ENCODE results near the gene HTT. TPM values are rescaled to one million over a fixed set of nuclear protein-coding genes. Genes with fewer than 3 reads are reported as not detected.
"Not testable (repeated sequence)": the region's sequence is repeated elsewhere in the genome, so short reads cannot be mapped to it uniquely, and the experiment has no call there.

Gene HTT
- total and polyA plus RNA-seq, 9 donors: 16.5 to 29.6 (median 22.2) TPM

- no peaks in the 10 kb centered on the region for H3K4me1 ChIP-seq (ENCODE audit: control insufficient read depth, insufficient read depth, low read length)
- H3K27ac ChIP-seq (ENCODE audit: low read length): no peak overlapping the region
- H3K36me3 ChIP-seq (ENCODE audit: control insufficient read depth, insufficient read depth, low read length): peaks cover 4% of the 10 kb centered on the region
- no peaks in the 10 kb centered on the region for H3K27me3 ChIP-seq (ENCODE audit: control insufficient read depth, insufficient read depth, low read length)
- DNase-seq: no peak
- H3K4me3 ChIP-seq (ENCODE audit: low read length): no peak overlapping the region
- no peaks in the 10 kb centered on the region for H3K9me3 ChIP-seq (replicated peaks; ENCODE audit: control insufficient read depth, low read depth, low read length)
- 93% methylated on average over 4 of the region's 6 CpGs for whole genome bisulfite sequencing (ENCODE audit: insufficient coverage)
Measured at GRCh38 chr4:3082925-3083515, 8.5 kb downstream of the HTT start.

GRCh38 chr4:3083732-3084131 is 9.3 kb downstream of the HTT start:
- no peak overlapping the region for H3K27ac ChIP-seq (ENCODE audit: low read length)
- H3K4me1 ChIP-seq (ENCODE audit: control insufficient read depth, insufficient read depth, low read length): no peaks in the 10 kb centered on the region
- no peak for DNase-seq
- H3K9me3 ChIP-seq (replicated peaks; ENCODE audit: control insufficient read depth, low read depth, low read length): no peaks in the 10 kb centered on the region
- no peak overlapping the region for H3K4me3 ChIP-seq (ENCODE audit: low read length)
- H3K27me3 ChIP-seq (ENCODE audit: control insufficient read depth, insufficient read depth, low read length): no peaks in the 10 kb centered on the region
- peaks cover 4% of the 10 kb centered on the region for H3K36me3 ChIP-seq (ENCODE audit: control insufficient read depth, insufficient read depth, low read length)
- 33% methylated on average over 1 of the region's 1 CpG for whole genome bisulfite sequencing (ENCODE audit: insufficient coverage)

GRCh38 chr4:3085948-3086670 is 11.6 kb downstream of the HTT start:
- Histone ChIP-seq H3K4me3 (ENCODE audit: low read length) (no peak overlapping the region), H3K27me3 (ENCODE audit: control insufficient read depth, insufficient read depth, low read length) (no peaks in the 10 kb centered on the region), H3K27ac (ENCODE audit: low read length) (no peak overlapping the region), H3K9me3 (replicated peaks; ENCODE audit: control insufficient read depth, low read depth, low read length) (no peaks in the 10 kb centered on the region), H3K36me3 (ENCODE audit: control insufficient read depth, insufficient read depth, low read length) (peaks cover 4% of the 10 kb centered on the region), H3K4me1 (ENCODE audit: control insufficient read depth, insufficient read depth, low read length) (no peaks in the 10 kb centered on the region)
- no peak for DNase-seq
- 96% methylated on average over 8 of the region's 10 CpGs for WGBS (ENCODE audit: insufficient coverage)

GRCh38 chr4:3087115-3087797 is 12.8 kb downstream of the HTT start:
- H3K4me3 ChIP-seq (ENCODE audit: low read length): no peak overlapping the region
- peaks cover 4% of the 10 kb centered on the region for H3K36me3 ChIP-seq (ENCODE audit: control insufficient read depth, insufficient read depth, low read length)
- H3K27ac ChIP-seq (ENCODE audit: low read length): no peak overlapping the region
- no peak for DNase-seq
- H3K9me3 ChIP-seq (replicated peaks; ENCODE audit: control insufficient read depth, low read depth, low read length): no peaks in the 10 kb centered on the region
- WGBS (ENCODE audit: insufficient coverage): 88% methylated on average over 2 of the region's 4 CpGs
- no peaks in the 10 kb centered on the region for H3K4me1 ChIP-seq (ENCODE audit: control insufficient read depth, insufficient read depth, low read length)
- no peaks in the 10 kb centered on the region for H3K27me3 ChIP-seq (ENCODE audit: control insufficient read depth, insufficient read depth, low read length)

GRCh38 chr4:3091464-3091863 is 17.0 kb downstream of the HTT start:
- DNase-seq: no peak
- Histone ChIP-seq H3K27ac (ENCODE audit: low read length) (no peak overlapping the region), H3K36me3 (ENCODE audit: control insufficient read depth, insufficient read depth, low read length) (peaks cover 4% of the 10 kb centered on the region), H3K27me3 (ENCODE audit: control insufficient read depth, insufficient read depth, low read length) (no peaks in the 10 kb centered on the region), H3K4me3 (ENCODE audit: low read length) (no peak overlapping the region), H3K9me3 (replicated peaks; ENCODE audit: control insufficient read depth, low read depth, low read length) (no peaks in the 10 kb centered on the region), H3K4me1 (ENCODE audit: control insufficient read depth, insufficient read depth, low read length) (no peaks in the 10 kb centered on the region)
- no CpG with 5 or more reads among the region's 5 CpGs for WGBS (ENCODE audit: insufficient coverage)

- H3K27ac ChIP-seq (ENCODE audit: low read length); H3K4me3 ChIP-seq (ENCODE audit: low read length); H3K27me3 ChIP-seq (ENCODE audit: control insufficient read depth, insufficient read depth, low read length); H3K9me3 ChIP-seq (replicated peaks; ENCODE audit: control insufficient read depth, low read depth, low read length); H3K4me1 ChIP-seq (ENCODE audit: control insufficient read depth, insufficient read depth, low read length); H3K36me3 ChIP-seq (ENCODE audit: control insufficient read depth, insufficient read depth, low read length); DNase-seq: not testable (repeated sequence)
- 95% methylated on average over 25 of the region's 28 CpGs for WGBS (ENCODE audit: insufficient coverage)
Measured at GRCh38 chr4:3094701-3095100, 20.2 kb downstream of the HTT start.

GRCh38 chr4:3096202-3096601 is 21.7 kb downstream of the HTT start:
- no peak overlapping the region for H3K27ac ChIP-seq (ENCODE audit: low read length)
- H3K4me3 ChIP-seq (ENCODE audit: low read length): no peak overlapping the region
- WGBS (ENCODE audit: insufficient coverage): 96% methylated on average over 3 of the region's 3 CpGs
- H3K4me1 ChIP-seq (ENCODE audit: control insufficient read depth, insufficient read depth, low read length): no peaks in the 10 kb centered on the region
- DNase-seq: no peak
- peaks cover 17% of the 10 kb centered on the region for H3K36me3 ChIP-seq (ENCODE audit: control insufficient read depth, insufficient read depth, low read length)
- H3K9me3 ChIP-seq (replicated peaks; ENCODE audit: control insufficient read depth, low read depth, low read length): no peaks in the 10 kb centered on the region
- H3K27me3 ChIP-seq (ENCODE audit: control insufficient read depth, insufficient read depth, low read length): no peaks in the 10 kb centered on the region

- WGBS (ENCODE audit: insufficient coverage): no CpG with 5 or more reads among the region's 2 CpGs
- Histone ChIP-seq H3K4me1 (ENCODE audit: control insufficient read depth, insufficient read depth, low read length) (no peaks in the 10 kb centered on the region), H3K9me3 (replicated peaks; ENCODE audit: control insufficient read depth, low read depth, low read length) (no peaks in the 10 kb centered on the region), H3K27ac (ENCODE audit: low read length) (no peak overlapping the region), H3K4me3 (ENCODE audit: low read length) (no peak overlapping the region), H3K36me3 (ENCODE audit: control insufficient read depth, insufficient read depth, low read length) (peaks cover 29% of the 10 kb centered on the region), H3K27me3 (ENCODE audit: control insufficient read depth, insufficient read depth, low read length) (no peaks in the 10 kb centered on the region)
- no peak for DNase-seq
Measured at GRCh38 chr4:3098346-3098745, 23.9 kb downstream of the HTT start.

- Histone ChIP-seq H3K36me3 (ENCODE audit: control insufficient read depth, insufficient read depth, low read length) (peaks cover 58% of the 10 kb centered on the region), H3K27me3 (ENCODE audit: control insufficient read depth, insufficient read depth, low read length) (no peaks in the 10 kb centered on the region), H3K9me3 (replicated peaks; ENCODE audit: control insufficient read depth, low read depth, low read length) (no peaks in the 10 kb centered on the region), H3K4me1 (ENCODE audit: control insufficient read depth, insufficient read depth, low read length) (no peaks in the 10 kb centered on the region), H3K4me3 (ENCODE audit: low read length) (no peak overlapping the region), H3K27ac (ENCODE audit: low read length) (no peak overlapping the region)
- WGBS (ENCODE audit: insufficient coverage): 20% methylated on average over 3 of the region's 7 CpGs
- DNase-seq: peak; percentile 75
Measured at GRCh38 chr4:3106339-3107186, 32.1 kb downstream of the HTT start.

- DNase-seq: no peak
- Histone ChIP-seq H3K9me3 (replicated peaks; ENCODE audit: control insufficient read depth, low read depth, low read length) (no peaks in the 10 kb centered on the region), H3K36me3 (ENCODE audit: control insufficient read depth, insufficient read depth, low read length) (peaks cover 60% of the 10 kb centered on the region), H3K4me1 (ENCODE audit: control insufficient read depth, insufficient read depth, low read length) (no peaks in the 10 kb centered on the region), H3K4me3 (ENCODE audit: low read length) (no peak overlapping the region), H3K27me3 (ENCODE audit: control insufficient read depth, insufficient read depth, low read length) (no peaks in the 10 kb centered on the region), H3K27ac (ENCODE audit: low read length) (no peak overlapping the region)
- WGBS (ENCODE audit: insufficient coverage): 78% methylated on average over 4 of the region's 5 CpGs
Measured at GRCh38 chr4:3107271-3107670, 32.8 kb downstream of the HTT start.
